ENCODE data around the gene SOX11.
"Not testable (repeated sequence)": the region's sequence is repeated elsewhere in the genome, so short reads cannot be mapped to it uniquely, and the experiment has no call there.

SOX11 gene

DNA sequence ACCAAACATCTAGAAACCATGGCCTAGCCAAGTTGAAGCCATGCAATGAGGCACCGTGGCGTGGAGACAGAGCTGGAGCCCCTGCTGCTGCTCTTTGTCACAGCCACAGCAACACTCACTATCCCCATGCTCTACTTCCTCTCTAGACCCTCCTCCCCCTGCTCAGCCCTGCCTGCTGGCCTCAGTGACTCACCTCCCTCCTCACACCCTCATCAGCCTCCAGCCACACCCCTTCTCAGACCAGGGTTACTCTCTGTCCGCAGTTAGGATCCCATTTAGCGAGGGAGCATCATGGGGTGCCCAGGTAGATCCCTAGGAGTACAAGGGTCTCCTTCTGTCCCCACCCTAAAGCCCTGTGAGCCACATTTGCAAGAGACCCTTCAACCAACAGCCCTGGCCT lies 25.4 kb upstream of the SOX11 start:
- DNase-seq (ENCODE audit: low read depth), result no peak
- TF ChIP-seq, protein P1, sequence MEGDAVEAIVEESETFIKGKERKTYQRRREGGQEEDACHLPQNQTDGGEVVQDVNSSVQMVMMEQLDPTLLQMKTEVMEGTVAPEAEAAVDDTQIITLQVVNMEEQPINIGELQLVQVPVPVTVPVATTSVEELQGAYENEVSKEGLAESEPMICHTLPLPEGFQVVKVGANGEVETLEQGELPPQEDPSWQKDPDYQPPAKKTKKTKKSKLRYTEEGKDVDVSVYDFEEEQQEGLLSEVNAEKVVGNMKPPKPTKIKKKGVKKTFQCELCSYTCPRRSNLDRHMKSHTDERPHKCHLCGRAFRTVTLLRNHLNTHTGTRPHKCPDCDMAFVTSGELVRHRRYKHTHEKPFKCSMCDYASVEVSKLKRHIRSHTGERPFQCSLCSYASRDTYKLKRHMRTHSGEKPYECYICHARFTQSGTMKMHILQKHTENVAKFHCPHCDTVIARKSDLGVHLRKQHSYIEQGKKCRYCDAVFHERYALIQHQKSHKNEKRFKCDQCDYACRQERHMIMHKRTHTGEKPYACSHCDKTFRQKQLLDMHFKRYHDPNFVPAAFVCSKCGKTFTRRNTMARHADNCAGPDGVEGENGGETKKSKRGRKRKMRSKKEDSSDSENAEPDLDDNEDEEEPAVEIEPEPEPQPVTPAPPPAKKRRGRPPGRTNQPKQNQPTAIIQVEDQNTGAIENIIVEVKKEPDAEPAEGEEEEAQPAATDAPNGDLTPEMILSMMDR (conservative IDR thresholded peaks at IDR 0.05; ENCODE audit: control insufficient read depth, insufficient read depth, low read depth, low read length), result no peak
- no peak overlapping the region for H3K4me3 ChIP-seq (ENCODE audit: control insufficient read depth, low read depth, low read length)

DNA sequence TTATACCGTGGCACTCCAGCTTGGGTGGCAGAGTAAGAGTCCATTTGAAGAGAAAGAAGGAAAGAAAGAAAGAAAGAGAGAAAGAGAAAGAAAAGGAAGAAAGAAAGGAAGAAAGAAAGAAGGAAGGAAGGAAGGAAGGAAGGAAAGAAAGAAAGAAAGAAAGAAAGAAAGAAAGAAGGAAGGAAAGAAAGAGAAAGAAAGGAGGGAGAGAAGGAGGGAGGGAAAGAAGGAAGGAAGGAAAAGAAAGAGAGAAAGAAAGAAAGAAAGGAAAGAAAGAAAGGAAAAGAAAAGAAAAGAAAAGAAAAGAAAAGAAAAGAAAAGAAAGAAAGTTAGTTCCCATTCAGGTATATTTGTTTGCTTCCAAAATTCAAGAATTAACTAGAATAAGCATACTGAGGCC lies 24.5 kb upstream of the SOX11 start:
- not testable (repeated sequence) for H3K4me3 ChIP-seq (ENCODE audit: control insufficient read depth, low read depth, low read length); DNase-seq (ENCODE audit: low read depth)

DNA sequence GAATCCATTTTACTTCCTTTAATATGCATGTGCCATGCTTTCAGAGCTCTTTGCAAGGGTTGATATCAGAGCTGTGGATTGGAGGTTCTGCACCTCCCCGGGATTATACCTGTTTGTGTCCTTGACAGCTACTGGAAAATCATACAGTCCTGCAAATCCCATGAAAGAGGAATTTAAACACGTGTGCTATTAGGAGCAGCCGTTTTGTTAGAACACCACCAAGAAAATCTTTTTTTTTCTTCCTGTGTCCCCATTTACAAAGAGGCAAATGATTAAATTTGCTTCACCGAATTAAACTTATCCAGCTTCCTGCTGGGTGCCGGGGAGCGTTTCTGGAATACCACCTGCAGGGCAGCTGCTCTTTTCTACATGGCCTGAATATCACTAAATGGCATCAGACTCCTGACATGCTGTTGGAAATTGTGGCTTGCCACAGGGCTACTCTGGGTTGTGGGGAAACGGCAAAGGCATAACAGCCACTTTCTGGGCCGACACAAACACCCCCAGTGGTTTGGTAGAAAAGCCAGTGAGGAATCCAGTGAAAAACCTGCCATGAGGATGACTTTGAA lies 23.4 kb upstream of the SOX11 start:
- no peak for DNase-seq (ENCODE audit: low read depth)

DNA sequence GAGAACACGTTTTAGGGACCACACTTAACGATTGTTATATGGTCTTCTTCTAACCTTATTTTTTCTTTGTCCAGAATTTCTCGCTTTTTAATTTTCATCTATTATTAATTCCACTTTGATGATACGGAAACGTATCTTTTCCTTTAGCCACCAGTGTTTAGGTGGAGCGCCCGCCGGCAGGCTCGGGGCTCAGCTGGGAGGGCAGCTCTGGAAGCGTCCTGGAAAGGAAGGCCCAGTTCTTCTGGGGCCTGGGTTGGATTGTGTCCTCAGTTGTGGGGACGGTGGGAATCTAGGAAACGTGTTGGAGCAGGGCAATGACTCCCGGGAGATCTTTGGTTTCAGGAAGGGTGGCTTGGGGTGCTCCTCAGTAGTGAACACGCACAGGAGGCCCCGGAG lies 19.4 kb upstream of the SOX11 start:
- no peak for DNase-seq (ENCODE audit: low read depth)
- H3K4me3 ChIP-seq (ENCODE audit: control insufficient read depth, low read depth, low read length), result no peak overlapping the region
- TF ChIP-seq, protein P1 (conservative IDR thresholded peaks at IDR 0.05; ENCODE audit: control insufficient read depth, insufficient read depth, low read depth, low read length), result no peak

More for the DNA sequence above, 23.4 kb upstream of the SOX11 start:
- TF ChIP-seq, protein P1 (conservative IDR thresholded peaks at IDR 0.05; ENCODE audit: control insufficient read depth, insufficient read depth, low read depth, low read length), result no peak
- H3K4me3 ChIP-seq (ENCODE audit: control insufficient read depth, low read depth, low read length), result no peak overlapping the region

DNA sequence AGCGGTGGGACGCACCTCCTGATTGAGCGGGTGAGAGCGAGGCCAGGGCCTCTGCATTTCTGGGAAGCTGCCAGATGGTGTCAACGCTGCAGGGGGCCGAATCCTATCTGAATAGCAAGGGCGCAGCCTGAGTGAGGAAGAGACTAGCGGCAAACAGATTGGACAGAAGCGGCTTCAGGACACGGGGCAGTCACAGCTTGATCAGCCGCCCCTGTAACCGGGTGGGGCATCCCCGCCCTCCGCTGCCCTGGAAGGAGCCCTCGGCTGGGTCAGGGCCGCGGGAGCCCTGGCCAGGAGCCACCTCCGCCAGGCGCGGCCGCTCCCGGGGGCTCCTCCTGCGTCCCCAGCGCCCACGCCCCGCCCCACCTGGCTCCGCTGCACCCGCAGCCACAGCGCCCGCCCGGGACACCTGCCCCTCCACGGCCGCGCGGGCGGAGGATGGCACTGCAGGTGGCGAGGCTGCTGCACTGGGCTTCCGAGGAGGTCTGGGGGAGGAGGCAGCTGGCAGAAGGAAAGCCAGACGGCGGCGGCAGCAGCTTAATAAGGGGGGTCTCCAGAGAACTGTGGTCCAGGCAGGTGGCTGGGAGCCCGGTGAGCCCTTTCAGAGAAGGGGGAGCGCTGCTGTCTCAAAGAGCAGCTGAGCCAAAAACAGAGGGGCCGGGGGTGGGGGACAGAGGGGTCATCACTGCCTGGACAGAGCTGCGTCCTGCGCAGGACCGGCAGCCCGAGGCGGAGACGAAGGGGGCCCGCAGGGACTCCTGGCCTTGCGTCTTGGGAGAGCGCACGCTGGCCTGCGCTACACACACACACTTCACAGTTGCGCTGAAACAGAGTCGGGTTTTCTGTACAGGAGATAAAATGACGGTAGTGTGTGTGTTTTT lies 18.8 kb upstream of the SOX11 start:
- H3K4me3 ChIP-seq (ENCODE audit: control insufficient read depth, low read depth, low read length), result no peak overlapping the region
- TF ChIP-seq, protein P1 (conservative IDR thresholded peaks at IDR 0.05; ENCODE audit: control insufficient read depth, insufficient read depth, low read depth, low read length), result no peak
- no peak for DNase-seq (ENCODE audit: low read depth)

DNA sequence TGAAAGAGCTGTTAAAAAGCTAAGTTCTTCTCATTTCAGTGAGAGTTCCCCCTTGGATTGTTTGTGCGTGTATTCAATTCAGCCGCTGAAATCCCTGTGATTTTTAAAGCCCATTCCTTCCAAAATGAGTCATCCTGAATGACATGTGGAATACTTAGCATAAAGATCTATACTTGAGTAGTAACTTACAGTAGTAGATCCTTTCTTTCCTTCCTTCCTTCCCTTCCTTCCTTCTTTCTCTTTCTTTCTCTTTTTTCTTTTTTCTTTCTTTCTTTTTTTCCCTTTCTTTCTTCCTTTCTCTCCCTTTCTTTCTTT lies 18.2 kb upstream of the SOX11 start:
- no peak overlapping the region for H3K4me3 ChIP-seq (ENCODE audit: control insufficient read depth, low read depth, low read length)
- TF ChIP-seq, protein P1 (conservative IDR thresholded peaks at IDR 0.05; ENCODE audit: control insufficient read depth, insufficient read depth, low read depth, low read length), result no peak
- no peak for DNase-seq (ENCODE audit: low read depth)

DNA sequence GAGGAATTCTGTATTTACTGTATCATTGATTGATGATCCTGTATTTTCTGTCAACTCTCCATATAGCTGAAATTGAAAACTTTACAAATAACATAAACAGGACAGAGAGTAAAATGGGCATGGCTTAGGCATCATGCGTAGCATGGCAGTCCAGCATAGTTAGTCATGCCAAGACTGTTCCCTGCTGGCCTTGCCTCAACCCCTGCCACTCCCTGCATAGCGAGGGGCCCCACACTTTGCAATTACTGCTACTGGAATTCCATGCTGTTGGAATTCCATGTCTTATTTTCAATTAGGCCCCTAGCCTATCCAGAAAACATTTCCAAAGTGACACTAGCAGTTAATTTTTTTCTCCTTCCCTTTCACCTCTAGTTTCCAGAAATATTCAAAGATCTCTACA lies 15.1 kb upstream of the SOX11 start:
- no peak overlapping the region for H3K4me3 ChIP-seq (ENCODE audit: control insufficient read depth, low read depth, low read length)
- no peak for DNase-seq (ENCODE audit: low read depth)
- TF ChIP-seq, protein P1 (conservative IDR thresholded peaks at IDR 0.05; ENCODE audit: control insufficient read depth, insufficient read depth, low read depth, low read length), result no peak
